MCF 10A (cell line): ENCODE measurements around the gene TRAF3IP1. TPM values are rescaled to one million over a fixed set of nuclear protein-coding genes. Genes with fewer than 3 reads are reported as not detected.
A peak's percentile ranks its signal among the peaks of the same experiment; 100 is the strongest.

ENCODE experiments used
- BruUV-seq: library from RNA; stranded (reverse); fragments of 400-500 nt; replicated peaks from 2 replicates; lab custom pipeline; 2021; lab: Mats Ljungman, UMichigan
- CTCF ChIA-PET: fragments of 300-600 bp; sonication (Branson Sonifier 250); formaldehyde crosslinking; extraction: SDS; loops from one replicate; lab custom pipeline; 2021; ENCODE audit warnings: antibody characterized with exemption, inconsistent platforms; lab: Yijun Ruan, JAX
- POLR2A ChIA-PET: fragments of 300-600, 350-650 bp; sonication (Branson Sonifier 250); formaldehyde crosslinking; extraction: SDS; loops from one replicate; lab custom pipeline; 2020; ENCODE audit warnings: antibody characterized with exemption, inconsistent platforms; lab: Yijun Ruan, JAX
- DNase-seq: peaks from one replicate; pipeline ENCODE4 v3.0.0-alpha.2; 2018; ENCODE audit not compliant: unreplicated experiment
- H3K27ac Mint-ChIP-seq: one replicate; pipeline ENCODE4 v1.8.0; 2022; ENCODE audit warnings: mild to moderate bottlenecking, low read depth, mixed read lengths; ENCODE audit not compliant: unreplicated experiment
- H3K27me3 Mint-ChIP-seq: one replicate; pipeline ENCODE4 v1.8.0; 2022; ENCODE audit warnings: mixed read lengths; ENCODE audit not compliant: insufficient read depth, unreplicated experiment
- H3K36me3 Mint-ChIP-seq: one replicate; pipeline ENCODE4 v1.8.0; 2022; ENCODE audit warnings: mild to moderate bottlenecking, moderate library complexity, mixed read lengths; ENCODE audit not compliant: insufficient read depth, unreplicated experiment
- H3K4me1 Mint-ChIP-seq: one replicate; pipeline ENCODE4 v1.8.0; 2022; ENCODE audit warnings: mixed read lengths; ENCODE audit not compliant: insufficient read depth, unreplicated experiment
- H3K4me3 Mint-ChIP-seq: one replicate; pipeline ENCODE4 v1.8.0; 2022; ENCODE audit warnings: mild to moderate bottlenecking, moderate library complexity, mixed read lengths; ENCODE audit not compliant: unreplicated experiment
- H3K9me3 Mint-ChIP-seq: one replicate; pipeline ENCODE4 v1.8.0; 2022; ENCODE audit warnings: mixed read lengths; ENCODE audit not compliant: unreplicated experiment
- CTCF ChIP-seq: fragments of 200-600 bp; IDR thresholded peaks from one replicate; pipeline ENCODE4 v1.8.0; 2022; ENCODE audit warnings: antibody characterized with exemption, mild to moderate bottlenecking; ENCODE audit not compliant: unreplicated experiment
- intact Hi-C: fragments of 100-400 bp; cut with micrococcal nuclease; formaldehyde crosslinking; loops from 2 replicates; pipeline ENCODE4 v1.14.1; 2022
- total RNA-seq: library from RNA; stranded (reverse); gene quantifications from 2 replicates; pipeline ENCODE4 v1.2.3, GENCODE V29; 2022

Gene TRAF3IP1
- total RNA-seq, 1 experiment from 2014 or later = 19.1 TPM

DNA sequence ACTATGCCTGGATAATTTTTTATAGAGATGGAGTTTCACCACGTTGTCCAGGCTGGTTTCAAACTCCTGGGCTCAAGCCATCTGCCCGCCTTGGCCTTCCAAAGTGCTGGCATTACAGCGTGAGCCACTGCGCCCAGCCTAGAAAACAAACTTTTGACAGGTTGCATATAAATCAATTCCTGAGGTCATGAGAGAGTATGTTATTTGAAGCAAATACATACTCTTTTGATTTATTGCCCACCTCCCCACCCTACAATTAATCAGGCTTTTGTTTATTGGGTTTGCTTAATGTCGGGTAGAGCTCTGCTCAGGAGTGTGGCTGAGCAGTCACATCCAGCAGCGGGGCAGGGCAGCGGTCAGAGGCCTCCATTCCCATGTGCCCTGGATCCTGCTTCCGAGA is 68.5 kb downstream of the TRAF3IP1 start:
- Mint-ChIP-seq H3K27ac (no peak overlapping the region), H3K27me3 (no peaks in the 10 kb centered on the region)
- no TSS peak for BruUV-seq

DNA sequence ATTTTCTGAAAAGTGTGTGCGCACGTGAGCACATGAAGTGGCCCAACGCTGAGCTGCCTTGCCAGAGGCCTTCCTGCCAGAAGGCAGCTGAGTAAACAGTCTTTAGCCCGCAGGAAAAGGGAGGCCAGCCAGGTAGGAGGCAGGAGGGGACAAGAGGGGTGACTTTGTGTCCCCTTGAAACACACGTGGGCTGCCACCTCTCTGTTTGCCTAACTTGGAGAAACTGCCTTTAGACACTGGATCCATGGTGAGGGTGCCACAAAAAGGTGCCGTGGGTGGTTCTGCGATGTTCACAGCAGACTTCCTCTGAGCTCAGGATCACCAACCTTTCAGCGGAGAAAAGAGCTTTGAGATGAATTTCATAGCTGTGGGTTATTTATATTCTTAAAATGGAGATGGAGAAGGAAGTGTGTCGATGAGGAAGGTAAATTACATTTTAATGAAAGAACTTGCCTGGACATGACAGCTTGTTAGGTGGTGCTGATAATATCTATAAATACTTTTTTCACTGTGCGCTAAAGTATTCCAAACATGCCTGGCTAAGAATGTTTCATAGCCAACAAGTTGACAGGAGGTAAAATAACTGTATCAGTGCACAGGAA is 69.8 kb downstream of the TRAF3IP1 start:
- Mint-ChIP-seq H3K27ac (peak overlapping the region; percentile 86), H3K27me3 (no peaks in the 10 kb centered on the region)
- intact Hi-C loops = no loop called here

More for the DNA sequence above, 68.5 kb downstream of the TRAF3IP1 start:
- no peak for TF ChIP-seq CTCF
- Mint-ChIP-seq H3K4me1 (peaks cover 6% of the 10 kb centered on the region), H3K9me3 (peaks cover 4% of the 10 kb centered on the region), H3K36me3 (no peaks in the 10 kb centered on the region), H3K4me3 (no peak overlapping the region)
- intact Hi-C loops = no loop called here
- ChIA-PET POLR2A (interaction anchor here (0.7 to 3.6 kb wide), 2 partner anchors 50 to 101 kb away, joined by 4 to 35 read pairs; no protein-coding TSS in a partner anchor), CTCF (no interaction called here)
- DNase-seq = no peak

GRCh38 chr2:238391042-238391689 is 70.8 kb downstream of the TRAF3IP1 start:
- H3K36me3 Mint-ChIP-seq = no peaks in the 10 kb centered on the region
- no peak for TF ChIP-seq CTCF
- BruUV-seq = no TSS peak
- H3K4me3 Mint-ChIP-seq = no peak overlapping the region
- peaks cover 6% of the 10 kb centered on the region for H3K4me1 Mint-ChIP-seq
- H3K9me3 Mint-ChIP-seq = no peaks in the 10 kb centered on the region
- ChIA-PET CTCF (interaction anchor here (1.3 kb wide), 1 partner anchor 23 kb away, joined by 5 read pairs; no protein-coding TSS in a partner anchor), POLR2A (interaction anchor here (0.8 to 3.6 kb wide), 6 partner anchors 17 to 337 kb away, joined by 3 to 35 read pairs (median 3); no protein-coding TSS in a partner anchor)
- H3K27ac Mint-ChIP-seq = peak overlapping the region; percentile 86
- intact Hi-C loops = no loop called here
- no peak for DNase-seq
- no peaks in the 10 kb centered on the region for H3K27me3 Mint-ChIP-seq

More for the DNA sequence above, 69.8 kb downstream of the TRAF3IP1 start:
- Mint-ChIP-seq H3K36me3 (no peaks in the 10 kb centered on the region), H3K4me3 (peak overlapping the region; percentile 1), H3K4me1 (peaks cover 6% of the 10 kb centered on the region), H3K9me3 (no peaks in the 10 kb centered on the region)
- TSS peak; percentile 80 for BruUV-seq
- ChIA-PET CTCF (interaction anchor here (0.5 to 1.3 kb wide), 3 partner anchors 24 to 396 kb away, joined by 3 to 5 read pairs (median 3); no protein-coding TSS in a partner anchor), POLR2A (interaction anchor here (0.5 to 3.6 kb wide), 20 partner anchors 9 to 599 kb away, joined by 3 to 35 read pairs (median 3); no protein-coding TSS in a partner anchor)
- peak; percentile 46 for DNase-seq
- no peak for TF ChIP-seq CTCF

- no peak overlapping the region for H3K4me3 Mint-ChIP-seq
- no TSS peak for BruUV-seq
- ChIA-PET CTCF (interaction anchor here (0.6 to 1.2 kb wide), 3 partner anchors 117 to 673 kb away, joined by 3 to 7 read pairs (median 4); no protein-coding TSS in a partner anchor), POLR2A (no interaction called here)
- no peak for DNase-seq
- no peak overlapping the region for H3K27ac Mint-ChIP-seq
- intact Hi-C loops = no loop called here
- no peaks in the 10 kb centered on the region for H3K27me3 Mint-ChIP-seq
- H3K9me3 Mint-ChIP-seq = no peaks in the 10 kb centered on the region
- H3K4me1 Mint-ChIP-seq = no peaks in the 10 kb centered on the region
- H3K36me3 Mint-ChIP-seq = peaks cover 27% of the 10 kb centered on the region
- no peak for TF ChIP-seq CTCF
Measured at GRCh38 chr2:238396663-238397062, 76.3 kb downstream of the TRAF3IP1 start.
